Stimulated activated CD8-positive, alpha-beta memory T cell treated with anti-CD3 and anti-CD28 coated beads, Interleukin-12 subunit alpha, Interleukin-12 subunit beta, amount 100 ng/mL, for 24 hours (primary cell): ENCODE measurements around the gene INIP.

ENCODE experiments used
- DNase-seq: peaks from one replicate; pipeline ENCODE4 v3.0.0-alpha.2; 2020; ENCODE audit errors: extremely low read depth

The INIP gene

GRCh38 chr9:112717661-112718331 is at the start of gene INIP:
Gene INIP, minus strand, starts transcription at chr9:112718117. Its CDS starts 1,632 bp downstream, at chr9:112716485.
- peak; percentile 95 for DNase-seq

GRCh38 chr9:112765281-112765680 is 47.4 kb upstream of the INIP start:
- DNase-seq = no peak

DNA sequence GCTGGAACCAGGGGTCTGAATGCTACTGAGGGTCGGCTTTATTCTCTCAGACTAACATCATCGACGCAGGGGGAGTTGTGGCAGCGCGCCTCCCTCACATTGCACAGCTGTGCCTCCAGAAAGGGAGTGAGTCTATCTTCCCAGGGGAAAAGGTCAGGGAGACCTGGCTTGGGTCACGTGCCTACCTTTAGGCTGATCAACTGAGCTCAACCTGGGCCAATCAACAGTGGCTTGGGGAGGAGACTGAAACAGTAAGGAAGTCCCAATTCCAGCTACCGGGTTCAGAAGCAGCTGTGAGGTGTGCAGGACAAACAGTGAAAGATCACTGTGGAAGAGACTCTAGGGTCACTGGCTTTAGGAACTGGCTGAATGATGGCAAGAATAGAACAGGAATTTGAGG is 46.9 kb upstream of the INIP start:
- no peak for DNase-seq

- no peak for DNase-seq
These were observed 46.4 kb upstream of the INIP start for GRCh38 chr9:112764344-112764743.

GRCh38 chr9:112762726-112763518 is 45.0 kb upstream of the INIP start:
- no peak for DNase-seq

- DNase-seq = no peak
These were observed 44.2 kb upstream of the INIP start for GRCh38 chr9:112761912-112762655.

DNA sequence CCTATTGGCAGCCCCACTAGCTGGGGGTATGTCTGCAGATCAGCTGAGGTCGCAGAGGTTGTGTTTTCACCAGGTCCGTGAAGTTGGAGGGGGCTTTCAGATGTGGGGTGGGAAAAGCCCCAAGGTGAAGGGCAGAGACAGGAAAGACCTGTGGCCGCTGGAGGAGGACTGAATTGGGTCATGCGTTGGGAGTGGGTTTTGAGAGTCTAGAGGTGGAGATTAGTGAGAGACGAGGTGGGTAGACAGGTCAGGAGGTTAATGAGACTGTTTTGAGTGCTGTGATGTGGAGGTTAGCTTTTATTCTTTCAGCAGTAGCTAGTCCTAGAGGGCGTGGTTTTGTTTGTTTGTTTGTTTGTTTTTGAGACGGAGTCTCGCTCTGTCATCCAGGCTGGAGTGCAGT is 42.9 kb upstream of the INIP start:
- DNase-seq = no peak

- no peak for DNase-seq
These were observed 40.0 kb upstream of the INIP start for GRCh38 chr9:112757940-112758339.

DNA sequence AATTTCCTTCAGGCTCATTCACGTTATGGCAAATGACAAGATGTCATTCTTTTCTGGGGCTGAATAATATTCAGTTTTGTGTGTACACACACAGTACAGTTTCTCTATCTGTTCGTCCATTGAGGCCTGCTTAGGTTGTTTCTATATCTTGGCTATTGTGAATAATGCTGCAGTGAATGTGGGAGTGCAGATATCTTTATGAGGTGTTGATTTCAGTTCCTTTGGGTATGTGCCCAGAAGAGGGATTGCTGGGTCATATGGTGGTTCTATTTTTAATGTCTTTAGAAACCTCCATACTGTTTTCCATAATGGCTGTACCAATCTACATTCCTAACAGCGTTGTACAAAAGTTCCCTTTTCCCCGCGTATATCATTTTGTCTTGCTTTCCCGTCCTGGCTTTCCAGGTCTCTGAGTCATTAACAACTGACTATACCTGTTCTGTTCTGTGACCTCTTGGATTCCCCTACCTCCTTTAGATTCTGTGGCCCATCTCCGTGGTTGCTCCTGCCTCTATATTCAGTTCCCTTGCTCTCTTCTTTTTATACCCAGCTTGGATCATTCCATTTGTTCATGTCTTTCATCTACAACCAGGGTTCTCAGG is 39.5 kb upstream of the INIP start:
- DNase-seq = no peak

DNA sequence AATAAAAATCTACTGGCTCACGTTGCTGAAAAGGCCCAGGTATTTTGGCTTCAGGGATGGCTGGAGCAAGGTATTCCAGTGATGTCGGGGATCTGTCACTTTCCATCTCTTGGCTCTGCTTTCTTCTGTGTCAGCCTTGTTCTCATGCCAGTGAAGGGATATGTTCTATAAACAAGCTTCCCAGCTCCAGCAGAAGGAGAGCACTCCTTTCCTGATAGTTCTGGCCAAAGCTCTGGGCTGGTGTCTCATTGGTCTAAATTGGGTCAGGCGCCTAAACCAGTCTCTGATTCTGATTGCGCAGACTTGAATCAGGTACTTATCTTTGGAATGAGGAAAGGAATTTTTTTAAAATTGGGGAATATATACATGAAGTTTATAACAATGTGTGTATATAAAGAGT is 37.8 kb upstream of the INIP start:
- no peak for DNase-seq

- DNase-seq = no peak
These were observed 37.1 kb upstream of the INIP start for GRCh38 chr9:112755016-112755427.

GRCh38 chr9:112754578-112754977 is 36.7 kb upstream of the INIP start:
- DNase-seq = no peak

GRCh38 chr9:112753725-112754124 is 35.8 kb upstream of the INIP start:
- no peak for DNase-seq

- DNase-seq = no peak
These were observed 34.6 kb upstream of the INIP start for GRCh38 chr9:112752334-112753125.

- no peak for DNase-seq
These were observed 33.3 kb upstream of the INIP start for GRCh38 chr9:112751056-112751795.

GRCh38 chr9:112750764-112751055 is 32.8 kb upstream of the INIP start:
- no peak for DNase-seq

DNA sequence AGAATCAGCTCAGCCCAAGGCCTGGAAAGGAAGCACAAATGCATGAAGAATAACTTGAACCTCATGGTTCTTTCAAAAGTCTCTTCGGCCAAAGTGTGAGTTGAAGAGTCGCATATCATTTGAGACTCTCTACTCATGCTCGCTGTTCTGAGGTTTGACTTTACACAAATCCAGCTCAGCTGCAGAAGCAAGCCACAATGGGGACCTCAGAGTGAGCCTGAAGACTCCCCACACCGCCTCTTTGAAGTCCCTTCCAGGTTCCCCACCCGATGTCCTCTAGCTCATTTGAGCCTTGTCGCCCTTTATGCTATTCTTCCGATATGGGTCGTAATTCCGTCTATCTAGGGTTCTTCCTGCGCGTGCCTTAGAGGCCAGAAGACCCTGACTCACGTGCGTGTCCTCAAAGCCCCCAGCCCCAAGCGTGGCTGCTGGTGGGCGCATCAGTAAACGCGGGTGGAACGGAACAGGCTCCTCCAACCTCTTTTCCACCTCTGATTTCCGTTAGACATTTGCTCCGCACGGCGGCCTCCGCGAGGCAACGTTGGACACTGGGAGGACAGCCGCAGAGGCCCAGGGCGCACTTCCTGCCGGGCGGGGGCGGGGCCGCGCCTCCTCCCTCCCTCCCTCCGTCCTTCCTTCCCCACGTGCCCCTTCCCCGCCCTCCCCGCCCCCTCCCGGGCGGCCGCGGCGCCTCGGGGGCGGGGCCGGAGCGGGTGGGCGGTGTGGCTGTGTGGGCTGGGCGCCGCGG is 32.3 kb upstream of the INIP start, which contains the start of gene SNX30:
Gene SNX30 (plus strand): TSS at position 745 of the 748 bp plus-strand sequence. CDS start 242 bp downstream, outside the sequence.
- peak; percentile 39 for DNase-seq

DNA sequence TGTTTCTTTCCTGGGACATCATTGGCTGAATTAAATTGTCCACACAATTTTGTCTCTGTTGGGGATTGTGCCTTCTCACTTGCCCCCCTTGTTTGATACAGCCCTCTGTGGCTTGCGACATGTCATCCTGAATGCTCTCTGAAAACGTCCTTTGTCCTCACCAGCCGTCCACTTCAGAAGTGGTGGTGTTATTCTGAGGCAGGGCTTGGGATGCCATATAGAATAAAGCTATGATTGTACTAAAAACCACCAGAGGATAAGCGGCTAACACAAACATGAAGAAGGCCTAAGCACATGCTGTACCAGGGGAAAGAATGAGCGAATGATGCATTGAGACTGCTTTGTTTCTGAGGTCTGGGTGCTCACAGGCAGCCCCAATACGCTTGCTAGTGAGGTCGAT is 29.2 kb upstream of the INIP start:
- no peak for DNase-seq

- DNase-seq = no peak
These were observed 26.3 kb upstream of the INIP start for GRCh38 chr9:112744177-112744576.

DNA sequence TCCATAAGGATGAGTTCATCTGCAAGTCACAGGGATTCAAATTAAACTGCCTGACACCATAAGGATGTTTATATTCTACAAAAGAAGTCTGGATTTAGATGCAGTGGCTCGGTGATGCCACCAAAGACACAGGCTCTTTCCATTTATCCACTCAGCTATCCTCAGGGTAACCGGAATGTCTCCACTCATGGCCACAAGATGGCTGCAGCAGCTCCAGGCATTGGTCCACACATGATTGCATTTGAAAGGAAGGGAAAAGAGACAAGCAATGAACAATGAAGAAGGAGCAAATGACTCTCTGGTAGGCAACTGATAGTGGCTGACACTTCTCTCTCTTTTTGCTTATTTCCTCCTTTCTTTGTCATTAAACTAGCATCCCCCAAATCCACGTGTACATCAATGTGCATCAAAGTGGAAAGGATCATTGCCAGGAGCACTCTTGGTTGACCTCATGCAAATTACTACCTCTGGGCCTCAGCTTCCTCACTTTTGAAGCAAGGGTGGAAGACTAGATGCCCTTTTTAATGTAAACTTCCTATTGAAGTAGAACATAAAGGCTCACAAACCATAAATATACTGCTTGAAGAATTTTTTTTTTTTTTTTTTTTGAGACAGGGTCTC is 25.4 kb upstream of the INIP start:
- DNase-seq = no peak
